Astrocyte of the spinal cord (primary cell): ENCODE measurements around the gene RNF214.
"Not testable (repeated sequence)": the region's sequence is repeated elsewhere in the genome, so short reads cannot be mapped to it uniquely, and the experiment has no call there.

Source experiments
- DNase-seq: peaks from one replicate; pipeline ENCODE4 v3.0.0; 2011; ENCODE audit warnings: low read depth, low spot score
- H3K4me3 ChIP-seq: 2 replicates; pipeline ENCODE4 v1.5.1; 2011; ENCODE audit warnings: low read depth, mild to moderate bottlenecking, low read length, moderate library complexity
- CTCF ChIP-seq: IDR thresholded peaks from 2 replicates; pipeline ENCODE4 v1.5.1; 2012; ENCODE audit warnings: low read depth, mild to moderate bottlenecking, low read length, inconsistent platforms
- in situ Hi-C: cut with HindIII; loops from 2 replicates; pipeline ENCODE4 v1.10.0; 2017; ENCODE audit warnings: low sequenced_read_pairs

The RNF214 gene

DNA sequence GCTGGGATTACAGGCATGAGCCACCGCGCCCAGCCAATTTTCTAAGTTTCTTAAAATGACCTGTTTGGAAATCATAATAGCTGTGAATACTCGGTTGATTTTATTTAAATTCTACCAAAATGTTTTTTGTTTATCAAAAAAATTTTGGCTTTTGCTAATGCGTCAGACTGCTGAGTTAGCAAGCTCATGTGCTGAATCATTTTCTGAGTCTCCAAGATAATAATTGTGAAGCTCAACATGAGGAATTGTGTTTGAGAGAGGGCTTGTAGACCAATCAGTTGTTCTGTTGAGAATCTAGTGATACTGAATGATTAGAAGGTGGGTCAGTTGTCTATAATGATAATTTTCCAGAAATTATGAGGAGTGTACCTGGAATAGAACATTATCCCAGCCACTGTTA lies 15.9 kb downstream of the RNF214 start:
- H3K4me3 ChIP-seq, result no peak overlapping the region
- in situ Hi-C loops, result no loop called here
- no peak for DNase-seq
- no peak for TF ChIP-seq CTCF

DNA sequence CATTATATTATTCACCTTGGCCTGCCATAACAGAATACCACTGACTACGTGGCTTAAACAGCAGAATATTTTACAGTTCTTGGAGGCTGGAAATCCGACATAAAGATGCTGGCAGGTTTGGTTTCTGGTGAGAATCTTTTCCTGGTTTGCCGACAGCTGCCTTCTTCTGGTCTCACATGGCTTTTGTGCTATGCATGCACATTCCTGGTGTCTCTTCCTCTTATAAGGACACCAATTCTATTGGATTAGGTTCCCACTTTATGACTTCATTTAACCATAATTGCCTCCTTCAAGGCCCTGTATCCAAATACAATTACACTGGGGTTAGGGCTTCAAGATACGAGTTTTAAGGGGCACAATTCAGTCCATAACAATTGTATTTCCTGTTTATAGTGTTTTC lies 17.1 kb downstream of the RNF214 start:
- TF ChIP-seq CTCF, result no peak
- in situ Hi-C loops, result no loop called here
- H3K4me3 ChIP-seq, result no peak overlapping the region
- DNase-seq, result no peak

DNA sequence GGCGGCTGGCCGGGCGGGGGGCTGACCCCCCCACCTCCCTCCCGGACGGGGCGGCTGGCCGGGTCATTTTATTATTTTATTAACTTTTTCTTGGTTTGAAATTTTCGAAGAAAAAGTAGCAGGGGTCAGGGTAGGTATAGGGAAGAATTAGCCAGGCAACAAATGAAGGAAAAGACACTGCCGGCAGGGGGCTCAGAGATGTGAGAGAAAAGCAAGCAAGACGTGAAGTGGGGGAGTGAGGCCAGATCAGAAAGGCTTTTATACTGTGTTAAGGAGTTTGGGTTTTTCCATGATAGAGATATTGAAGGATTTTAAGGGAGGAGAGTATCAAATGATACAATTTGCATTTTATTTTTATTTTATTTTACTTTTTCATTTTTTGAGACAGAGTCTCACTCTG lies 19.0 kb downstream of the RNF214 start:
- in situ Hi-C loops, result no loop called here
- no peak for TF ChIP-seq CTCF

GRCh38 chr11:117255966-117256365 lies 23.5 kb downstream of the RNF214 start:
- in situ Hi-C loops, result no loop called here
- TF ChIP-seq CTCF, result no peak
- H3K4me3 ChIP-seq, result no peak overlapping the region
- no peak for DNase-seq

More for the DNA sequence above, 19.0 kb downstream of the RNF214 start:
- no peak overlapping the region for H3K4me3 ChIP-seq
- DNase-seq, result no peak

DNA sequence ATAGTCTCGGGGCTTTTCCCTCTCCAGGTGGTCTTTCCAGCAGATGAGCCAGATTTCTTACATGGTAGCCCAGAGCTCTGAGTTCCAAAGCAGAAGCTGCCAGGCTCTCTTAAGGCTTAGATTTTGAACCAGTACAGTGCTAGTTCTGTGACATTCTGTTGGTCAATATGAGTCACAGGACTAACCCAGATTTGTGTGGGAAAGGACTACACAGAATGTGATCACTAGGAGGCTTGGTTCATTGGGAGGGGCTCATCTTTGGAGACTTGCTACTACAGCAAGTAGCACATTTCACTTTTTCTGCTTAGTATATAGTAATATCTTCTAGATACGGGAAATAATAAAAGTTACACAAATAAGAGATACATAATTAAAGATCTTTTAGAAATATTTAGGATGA lies 24.1 kb downstream of the RNF214 start:
- in situ Hi-C loops, result no loop called here
- TF ChIP-seq CTCF, result no peak
- H3K4me3 ChIP-seq, result no peak overlapping the region
- DNase-seq, result peak; percentile 50

DNA sequence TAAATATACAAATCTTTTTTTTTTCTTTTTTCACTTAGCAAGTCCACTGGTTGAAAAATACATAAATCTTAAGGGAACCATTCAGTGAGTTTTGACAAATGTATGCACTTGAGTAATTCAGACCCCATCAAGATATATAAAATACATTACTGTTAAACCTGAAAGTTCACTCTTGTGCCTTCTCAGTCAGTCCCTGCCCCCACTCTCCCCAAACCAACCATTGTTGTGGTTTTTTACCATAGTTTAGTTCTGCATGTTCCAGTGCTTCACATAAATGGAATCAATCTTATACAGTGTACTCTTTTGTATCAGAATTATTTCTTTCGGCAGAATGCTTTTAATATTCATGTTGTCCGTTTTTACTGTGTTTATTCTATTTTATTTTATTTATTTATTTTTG lies 26.1 kb downstream of the RNF214 start:
- no peak for TF ChIP-seq CTCF
- H3K4me3 ChIP-seq, result no peak overlapping the region
- in situ Hi-C loops, result no loop called here
- DNase-seq, result no peak

GRCh38 chr11:117259417-117259816 lies 26.9 kb downstream of the RNF214 start:
- H3K4me3 ChIP-seq, result no peak overlapping the region
- DNase-seq, result peak; percentile 59
- no peak for TF ChIP-seq CTCF
- in situ Hi-C loops, result no loop called here

GRCh38 chr11:117264624-117265323 lies 32.3 kb downstream of the RNF214 start:
- DNase-seq, H3K4me3 ChIP-seq, in situ Hi-C loops: not testable (repeated sequence)
